B cell (primary cell): ENCODE results near the gene N4BP2. TPM values are rescaled to one million over a fixed set of nuclear protein-coding genes. Genes with fewer than 3 reads are reported as not detected.

Experiments used
- ATAC-seq: fragments of 200-7000 bp; cut with Tn5 transposase; one replicate; pipeline ENCODE4 v1.10.0; 2021; ENCODE audit warnings: low read depth, mild to moderate bottlenecking, moderate number of reproducible peaks, moderate library complexity
- CTCF ChIA-PET: fragments of 350-600 bp; sonication (Branson Sonifier 250); formaldehyde crosslinking; loops from one replicate; lab custom pipeline; 2021; ENCODE audit warnings: antibody characterized with exemption, inconsistent platforms; lab: Charles Lee
- POLR2A ChIA-PET: fragments of 350-600 bp; sonication (Branson Sonifier 250); formaldehyde crosslinking; loops from one replicate; lab custom pipeline; 2021; ENCODE audit warnings: antibody characterized with exemption; lab: Charles Lee
- DNase-seq: peaks from one replicate; pipeline ENCODE4 v3.0.0; 2013
- H2AFZ ChIP-seq: 2 replicates; pipeline ENCODE4 v1.6.1; 2012; ENCODE audit warnings: mild to moderate bottlenecking, low read depth, low read length; ENCODE audit not compliant: insufficient read depth, poor library complexity, severe bottlenecking
- H3K27ac ChIP-seq, 2 donors: 1 replicate in 1 of 2; 2 replicates in 1 of 2; pipeline ENCODE4 v1.5.1; 2012 to 2013; ENCODE audit warnings: low read length in 2 of 2, mild to moderate bottlenecking in 2 of 2, moderate library complexity in 1 of 2
- H3K27me3 ChIP-seq, 4 experiments: fragments of 200-600 bp in 1 of 4; sonication (generic) in 1 of 4; replicated peaks in 1 of 4; 1 replicate in 2 of 4; 2 replicates in 2 of 4; pipeline versions ENCODE4 v1.6.1 to v1.7.0; 2013 to 2016; ENCODE audit warnings: low read length in 3 of 4, mild to moderate bottlenecking in 2 of 4, mixed read lengths in 1 of 4, moderate library complexity in 1 of 4; ENCODE audit not compliant: insufficient read depth in 4 of 4, control insufficient read depth in 3 of 4; ENCODE audit errors: control extremely low read depth in 1 of 4
- H3K36me3 ChIP-seq, 2 experiments: replicated peaks in 1 of 2; 1 replicate in 1 of 2; 2 replicates in 1 of 2; pipeline versions ENCODE4 v1.6.1 to v1.7.1; 2013; ENCODE audit warnings: low read length in 1 of 2; ENCODE audit not compliant: insufficient read depth in 2 of 2, control insufficient read depth in 1 of 2; ENCODE audit errors: control extremely low read depth in 1 of 2, extremely low read depth in 1 of 2
- H3K4me1 ChIP-seq, 2 donors: fragments of 200-600 bp in 1 of 2; sonication (generic) in 1 of 2; 1 replicate in 1 of 2; 2 replicates in 1 of 2; pipeline versions ENCODE4 v1.5.1 to v1.6.1; 2013 to 2017; ENCODE audit warnings: low read length in 2 of 2; ENCODE audit not compliant: control insufficient read depth in 2 of 2, insufficient read depth in 2 of 2
- H3K4me2 ChIP-seq: replicated peaks from 2 replicates; pipeline ENCODE3; 2012; ENCODE audit warnings: mild to moderate bottlenecking, low read depth, low read length; ENCODE audit not compliant: poor library complexity, severe bottlenecking
- H3K4me3 ChIP-seq, 5 experiments: fragments of 200-600 bp in 1 of 5; sonication (generic) in 1 of 5; 1 replicate in 3 of 5; 2 replicates in 2 of 5; pipeline versions ENCODE4 v1.5.1 to v1.7.0; 2011 to 2016; ENCODE audit warnings: low read length in 4 of 5, mild to moderate bottlenecking in 4 of 5, low read depth in 2 of 5, control low read depth in 1 of 5, moderate library complexity in 1 of 5; ENCODE audit not compliant: insufficient read depth in 1 of 5; ENCODE audit errors: control extremely low read depth in 1 of 5, extremely low read depth in 1 of 5
- H3K79me2 ChIP-seq: fragments of 200-600 bp; sonication (generic); one replicate; pipeline ENCODE4 v1.6.0; 2016; ENCODE audit warnings: low read length; ENCODE audit not compliant: control insufficient read depth, insufficient read depth
- H3K9ac ChIP-seq: fragments of 200-600 bp; sonication (generic); 2 replicates; pipeline ENCODE4 v1.6.1; 2017; ENCODE audit warnings: mild to moderate bottlenecking, low read length, moderate library complexity
- H3K9me3 ChIP-seq, 3 donors: one replicate each; pipeline versions ENCODE4 v1.6.1 to v1.7.1; 2013; ENCODE audit warnings: low read length in 2 of 3; ENCODE audit not compliant: control insufficient read depth in 2 of 3, insufficient read depth in 1 of 3; ENCODE audit errors: control extremely low read depth in 1 of 3
- H4K20me1 ChIP-seq: 2 replicates; pipeline ENCODE4 v1.6.0; 2012; ENCODE audit warnings: mild to moderate bottlenecking, low read length; ENCODE audit not compliant: insufficient read depth, control insufficient read depth, poor library complexity, severe bottlenecking
- H3K27ac Mint-ChIP-seq: one replicate; pipeline ENCODE4 v1.8.0; 2021; ENCODE audit warnings: mixed read lengths
- H3K27me3 Mint-ChIP-seq: one replicate; pipeline ENCODE4 v1.8.0; 2021; ENCODE audit warnings: mixed read lengths
- H3K4me1 Mint-ChIP-seq: one replicate; pipeline ENCODE4 v1.8.0; 2021; ENCODE audit warnings: mixed read lengths
- H3K4me3 Mint-ChIP-seq: one replicate; pipeline ENCODE4 v1.8.0; 2021; ENCODE audit warnings: mixed read lengths
- H3K9me3 Mint-ChIP-seq: one replicate; pipeline ENCODE4 v1.8.0; 2022; ENCODE audit warnings: mixed read lengths; ENCODE audit not compliant: insufficient read depth
- CTCF ChIP-seq: fragments of 200-600 bp; IDR thresholded peaks from one replicate; pipeline ENCODE4 v1.8.0; 2022; ENCODE audit warnings: antibody characterized with exemption, mild to moderate bottlenecking
- EZH2 ChIP-seq: IDR thresholded peaks from 2 replicates; pipeline ENCODE4 v1.6.1; 2012; ENCODE audit warnings: borderline replicate concordance, low read depth, mild to moderate bottlenecking, moderate library complexity, low read length; ENCODE audit not compliant: insufficient read depth, poor library complexity, severe bottlenecking
- WGBS: methylation state at CpG from one replicate; pipeline ENCODE4 v1.1.5; 2013; ENCODE audit warnings: missing lambda C conversion rate; ENCODE audit not compliant: insufficient coverage; 5-methylcytosine and 5-hydroxymethylcytosine counted together
- intact Hi-C: fragments of 100-400 bp; cut with micrococcal nuclease; formaldehyde crosslinking; loops from one replicate; pipeline ENCODE4 v1.10.0; 2022
- polyA plus RNA-seq: library from polyadenylated mRNA; depleted of rRNA; stranded (reverse); fragments of >200 nt; gene quantifications from 2 replicates; pipeline ENCODE4 v1.2.3, GENCODE V29; 2012
- total RNA-seq, 2 donors: library from RNA; stranded (reverse); fragments of 120-200 nt in 1 of 2; gene quantifications; 1 replicate in 1 of 2; 2 replicates in 1 of 2; pipeline versions ENCODE4 v1.2.3 to v1.2.4, GENCODE V29; 2013 to 2022

Gene N4BP2
- total and polyA plus RNA-seq, 2 donors (not counting 1 experiment from before 2014, with no cell fraction given): 2.4 to 12.8 TPM

- WGBS: 9% methylated on average over 10 of the region's 15 CpGs
- H3K4me2 ChIP-seq: peak overlapping the region; percentile 83
- H3K4me1 ChIP-seq: peaks cover 47 to 59% of the 10 kb centered on the region in 2 donors
- peak overlapping the region; percentile 79 to 99 (median 90) for H3K4me3 ChIP-seq
- H3K36me3 ChIP-seq: peaks cover 2 to 6% of the 10 kb centered on the region in 2 experiments
- Mint-ChIP-seq H3K27me3 (no peaks in the 10 kb centered on the region), H3K4me1 (peaks cover 60% of the 10 kb centered on the region), H3K9me3 (no peaks in the 10 kb centered on the region), H3K27ac (peak overlapping the region; percentile 91), H3K4me3 (peak overlapping the region; percentile 96)
- ChIA-PET CTCF (interaction anchor here (1.0 to 5.2 kb wide), 6 partner anchors 12 to 114 kb away, joined by 3 to 70 read pairs (median 8); no protein-coding TSS in a partner anchor), POLR2A (interaction anchor here (0.5 to 4.2 kb wide), 6 partner anchors 9 to 573 kb away, joined by 3 to 34 read pairs (median 4); no protein-coding TSS in a partner anchor)
- peak overlapping the region; percentile 99 for H3K9ac ChIP-seq
- H2AFZ ChIP-seq: no peak overlapping the region
- H3K27ac ChIP-seq: peak overlapping the region; percentile 93 to 99
- peaks cover 99% of the 10 kb centered on the region for H3K79me2 ChIP-seq
- intact Hi-C loops: loop anchor here (1.0 to 10.0 kb wide), 6 partner anchors 109 to 1533 kb away; partner anchors contain the start of genes KLF3, N4BP2 and PDS5A
- peak; percentile 18 for ATAC-seq
- H4K20me1 ChIP-seq: peaks cover 52% of the 10 kb centered on the region
- H3K9me3 ChIP-seq: no peaks in the 10 kb centered on the region
- H3K27me3 ChIP-seq: no peaks in the 10 kb centered on the region
- DNase-seq: peak; percentile 81
- TF ChIP-seq EZH2: no peak
- no peak for TF ChIP-seq CTCF
Measured at GRCh38 chr4:40197879-40198689, 141.4 kb downstream of the N4BP2 start.
